GM12878 (cell line): Measurements from ENCODE around the gene PIAS2. TPM values are rescaled to one million over a fixed set of nuclear protein-coding genes. Genes with fewer than 3 reads are reported as not detected.

Experiments used
- ATAC-seq: fragments of 200-7000 bp; cut with Tn5 transposase; 3 replicates; pipeline ENCODE4 v1.9.1; 2020; ENCODE audit warnings: mild to moderate bottlenecking, moderate library complexity
- BruUV-seq: library from RNA; stranded (reverse); fragments of 400-500 nt; replicated peaks from 2 replicates; lab custom pipeline; 2021; lab: Mats Ljungman, UMichigan
- CTCF ChIA-PET: fragments of 300-600 bp; sonication (Branson Sonifier 250); formaldehyde crosslinking; extraction: SDS; loops from one replicate; lab custom pipeline; 2021; ENCODE audit warnings: inconsistent platforms; lab: Yijun Ruan, JAX
- POLR2A ChIA-PET: fragments of 350-600 bp; formaldehyde crosslinking; extraction: SDS; loops from one replicate; lab custom pipeline; 2021; ENCODE audit warnings: inconsistent platforms; lab: Charles Lee
- RAD21 ChIA-PET: fragments of 300-600 bp; sonication (Branson Sonifier 250); formaldehyde crosslinking; loops from one replicate; lab custom pipeline; 2023; ENCODE audit warnings: antibody characterized with exemption; ENCODE audit not compliant: unreplicated experiment; lab: Charles Lee
- SMC1A ChIA-PET: fragments of 300-600 bp; sonication (Branson Sonifier 250); formaldehyde crosslinking; loops from one replicate; lab custom pipeline; 2023; ENCODE audit not compliant: unreplicated experiment, uncharacterized antibody; lab: Charles Lee
- DNase-seq: peaks from one replicate; pipeline ENCODE4 v3.0.0-alpha.2; 2011; ENCODE audit warnings: low read depth, low spot score
- FAIRE-seq: peaks from 3 replicates; lab custom pipeline; 2011; peaks lifted over from hg19 to GRCh38; lab: Jason Lieb, UNC
- H2AFZ ChIP-seq: 2 replicates; pipeline ENCODE4 v1.6.0; 2011; ENCODE audit warnings: low read depth, low read length, control low read depth; ENCODE audit not compliant: control insufficient read depth
- H3K27ac ChIP-seq: 2 replicates; pipeline ENCODE4 v1.5.1; 2011; ENCODE audit warnings: control low read depth; ENCODE audit not compliant: control insufficient read depth, insufficient read depth
- H3K27me3 ChIP-seq, 2 experiments: replicated peaks in 1 of 2; 2 replicates each; pipeline versions ENCODE4 v1.6.0 to v1.6.1; 2011; ENCODE audit warnings: low read length in 1 of 2; ENCODE audit not compliant: control insufficient read depth in 2 of 2, insufficient read depth in 2 of 2
- H3K36me3 ChIP-seq, 2 experiments: 2 replicates each; pipeline ENCODE4 v1.5.1; 2011; ENCODE audit warnings: low read length in 1 of 2; ENCODE audit not compliant: control insufficient read depth in 2 of 2, insufficient read depth in 2 of 2
- H3K4me1 ChIP-seq: 2 replicates; pipeline ENCODE4 v1.6.1; 2011; ENCODE audit warnings: mild to moderate bottlenecking, low read length, moderate library complexity, mixed read lengths; ENCODE audit not compliant: control insufficient read depth, insufficient read depth
- H3K4me2 ChIP-seq: 2 replicates; pipeline ENCODE4 v1.6.0; 2011; ENCODE audit warnings: control low read depth; ENCODE audit not compliant: control insufficient read depth, insufficient read depth
- H3K4me3 ChIP-seq: fragments of 200-600 bp; sonication (generic); 2 replicates; pipeline ENCODE4 v1.5.1; 2016
- H3K79me2 ChIP-seq: 2 replicates; pipeline ENCODE4 v1.6.0; 2011; ENCODE audit warnings: low read length; ENCODE audit not compliant: control insufficient read depth, insufficient read depth
- H3K9ac ChIP-seq: 2 replicates; pipeline ENCODE4 v1.8.0; 2011; ENCODE audit warnings: low read length, control low read depth, mixed read lengths; ENCODE audit not compliant: control insufficient read depth, insufficient read depth
- H3K9me3 ChIP-seq: replicated peaks from 3 replicates; pipeline ENCODE4 v1.5.1; 2011; ENCODE audit warnings: mild to moderate bottlenecking, low read length; ENCODE audit not compliant: control insufficient read depth, insufficient read depth
- H4K20me1 ChIP-seq: 2 replicates; pipeline ENCODE4 v1.6.0; 2011; ENCODE audit not compliant: control insufficient read depth, insufficient read depth
- BACH1 ChIP-seq: fragments of 450-650 bp; IDR thresholded peaks from 2 replicates; pipeline ENCODE4 v1.6.1; 2017; ENCODE audit warnings: mild to moderate bottlenecking, borderline replicate concordance
- CEBPB ChIP-seq, 2 experiments: fragments of 150-350 bp in 1 of 2; IDR thresholded peaks; 2 replicates each; pipeline ENCODE4 v1.6.1; 2012 to 2014; ENCODE audit warnings: low read depth in 2 of 2, low read length in 2 of 2, borderline replicate concordance in 1 of 2, inconsistent platforms in 1 of 2
- CTCF ChIP-seq, 3 experiments: IDR thresholded peaks in 2 of 3; conservative IDR thresholded peaks in 1 of 3; 2 replicates each; pipeline ENCODE4 v1.5.1; 2011; ENCODE audit warnings: low read depth in 3 of 3, low read length in 3 of 3, mild to moderate bottlenecking in 3 of 3, control low read depth in 2 of 3, moderate library complexity in 2 of 3, inconsistent platforms in 1 of 3, mixed read lengths in 1 of 3; ENCODE audit not compliant: control insufficient read depth in 2 of 3, insufficient read depth in 1 of 3; ENCODE audit errors: extremely low read depth in 1 of 3
- E4F1 ChIP-seq: fragments of 450-650 bp; IDR thresholded peaks from 2 replicates; pipeline ENCODE4 v1.6.1; 2018; ENCODE audit warnings: borderline replicate concordance, mild to moderate bottlenecking; ENCODE audit not compliant: partially characterized antibody
- KLF5 ChIP-seq: fragments of 450-650 bp; IDR thresholded peaks from 2 replicates; pipeline ENCODE4 v1.6.1; 2014; ENCODE audit warnings: mild to moderate bottlenecking; ENCODE audit not compliant: partially characterized antibody
- MEF2B ChIP-seq: fragments of 450-650 bp; IDR thresholded peaks from 2 replicates; pipeline ENCODE4 v1.6.1; 2018; ENCODE audit warnings: mild to moderate bottlenecking, moderate library complexity; ENCODE audit not compliant: partially characterized antibody, poor library complexity, severe bottlenecking
- NKRF ChIP-seq: fragments of 450-650 bp; conservative IDR thresholded peaks from 2 replicates; pipeline ENCODE4 v1.6.1; 2017; ENCODE audit warnings: mild to moderate bottlenecking, moderate library complexity
- PAX5 ChIP-seq: IDR thresholded peaks from 2 replicates; pipeline ENCODE4 v1.6.1; 2011; ENCODE audit warnings: low read depth, low read length, borderline replicate concordance
- PML ChIP-seq: IDR thresholded peaks from 2 replicates; pipeline ENCODE4 v1.6.1; 2012; ENCODE audit warnings: low read length, inconsistent platforms
- SMAD1 ChIP-seq: fragments of 450-650 bp; IDR thresholded peaks from 2 replicates; pipeline ENCODE4 v1.6.1; 2018; ENCODE audit warnings: mild to moderate bottlenecking, low read depth; ENCODE audit not compliant: partially characterized antibody
- STAT1 ChIP-seq: fragments of 450-650 bp; conservative IDR thresholded peaks from 2 replicates; pipeline ENCODE4 v1.6.1; 2014; ENCODE audit warnings: antibody characterized with exemption, mild to moderate bottlenecking
- ZNF217 ChIP-seq: fragments of 450-650 bp; IDR thresholded peaks from 2 replicates; pipeline ENCODE4 v1.6.1; 2017; ENCODE audit warnings: antibody characterized with exemption, mild to moderate bottlenecking
- ZNF687 ChIP-seq: fragments of 450-650 bp; IDR thresholded peaks from 2 replicates; pipeline ENCODE4 v1.6.1; 2017; ENCODE audit warnings: mild to moderate bottlenecking, moderate library complexity
- WGBS: methylation state at CpG from one replicate; pipeline ENCODE4 v1.1.6; 2016; ENCODE audit warnings: low lambda C conversion rate; ENCODE audit not compliant: insufficient replicate concordance, insufficient coverage; ENCODE audit errors: missing lambda C conversion rate; 5-methylcytosine and 5-hydroxymethylcytosine counted together
- in situ Hi-C: fragments of 300-500 bp; cut with MboI; formaldehyde crosslinking; loops from 9 replicates; pipeline ENCODE4 v1.14.3; 2018; ENCODE audit warnings: mixed read lengths
- intact Hi-C: fragments of 100-400 bp; cut with micrococcal nuclease; formaldehyde crosslinking; loops from one replicate; pipeline ENCODE4 v1.14.2; 2022; ENCODE audit not compliant: unreplicated experiment
- polyA plus RNA-seq, 11 experiments: library from polyadenylated mRNA; depleted of rRNA in 4 of 11; unstranded in 6 of 11; stranded (reverse) in 5 of 11; fragments of >200 nt; fragmentation: Nextera tagmentation in 4 of 11; fragmentation: Illumina TruSeq in 1 of 11; extraction: Ambion mirVana in 4 of 11; extraction: Trizol in 1 of 11; gene quantifications; 1 replicate in 1 of 11; 2 replicates in 10 of 11; pipeline versions ENCODE4 v1.2.1 to v1.2.3, GENCODE V29; 2011 to 2016; ENCODE audit warnings: inconsistent platforms in 2 of 11, missing spikeins in 2 of 11, low read depth in 1 of 11
- total RNA-seq, 4 experiments: library from RNA; depleted of rRNA in 3 of 4; stranded (reverse); fragments of >200 nt in 3 of 4; fragmentation: Illumina TruSeq in 1 of 4; extraction: Trizol in 1 of 4; gene quantifications; 2 replicates each; pipeline versions ENCODE4 v1.2.1 to v1.2.3, GENCODE V29; 2013 to 2021

Gene PIAS2
- total and polyA plus RNA-seq, 10 of the 15 experiments (the other 5 are each of a cell fraction or from before 2014, with no cell fraction given), result 4.0 to 31.8 (median 22.4) TPM

- H3K4me2 ChIP-seq, result no peak overlapping the region
- H2AFZ ChIP-seq, result no peak overlapping the region
- H3K36me3 ChIP-seq, result peaks cover 0 to 13% of the 10 kb centered on the region in 2 experiments; a peak in 2 of 4 replicates
- peaks cover 4% of the 10 kb centered on the region for H3K79me2 ChIP-seq
- no peak overlapping the region for H3K9ac ChIP-seq
- no TSS peak for BruUV-seq
- CTCF ChIA-PET, result interaction anchor here (0.8 to 2.0 kb wide), 2 partner anchors 12 to 59 kb away, joined by 3 to 6 read pairs; partner anchors contain the start of genes KATNAL2 and PIAS2
- SMC1A ChIA-PET, result interaction anchor here (0.7 to 2.0 kb wide), 5 partner anchors 13 to 197 kb away, joined by 3 to 9 read pairs (median 4); no protein-coding TSS in a partner anchor
- no peak for DNase-seq
- H3K27ac ChIP-seq, result no peak overlapping the region
- H3K9me3 ChIP-seq, result peaks cover 3% of the 10 kb centered on the region; the same call in 1 of the 3 replicates
- RAD21 ChIA-PET, result no interaction called here
- WGBS, result 99% methylated on average over 4 of the region's 4 CpGs
- no peak for ATAC-seq
- no peaks in the 10 kb centered on the region for H3K27me3 ChIP-seq
- H4K20me1 ChIP-seq, result no peaks in the 10 kb centered on the region
- in situ Hi-C loops, result no loop called here
- H3K4me3 ChIP-seq, result no peak overlapping the region
- no peak for FAIRE-seq
- H3K4me1 ChIP-seq, result peaks cover 14% of the 10 kb centered on the region
- intact Hi-C loops, result no loop called here
- POLR2A ChIA-PET, result no interaction called here
- no peak for TF ChIP-seq MEF2B
- no peak for TF ChIP-seq BACH1
- TF ChIP-seq KLF5, result no peak
- no peak for TF ChIP-seq SMAD1
- TF ChIP-seq NKRF, result no peak
- no peak for TF ChIP-seq PAX5
- no peak for TF ChIP-seq ZNF687
- no peak for TF ChIP-seq CTCF (IDR thresholded peaks at IDR 0.05 in 2 of 3, conservative IDR thresholded peaks at IDR 0.05 in 1 of 3; ENCODE audit: control insufficient read depth in 2 of 3, extremely low read depth in 1 of 3, insufficient read depth in 1 of 3, low read depth in 3 of 3, low read length in 3 of 3)
- TF ChIP-seq E4F1, result no peak
- no peak for TF ChIP-seq CEBPB (IDR thresholded peaks at IDR 0.05; ENCODE audit: borderline replicate concordance in 1 of 2, low read depth in 2 of 2, low read length in 2 of 2)
- no peak for TF ChIP-seq PML
- no peak for TF ChIP-seq ZNF217
- TF ChIP-seq STAT1, result no peak
Observed at GRCh38 chr18:46858290-46858689, 59.0 kb downstream of the PIAS2 start.
